Measurements from ENCODE around the gene PPP2R2B.

PPP2R2B gene

GRCh38 chr5:146599261-146599660 lies 279.3 kb downstream of the PPP2R2B start:
- Histone ChIP-seq H3K9ac (ENCODE audit: insufficient read length, low read depth) (no peak overlapping the region), H3K4me3 (ENCODE audit: insufficient read length, low read depth) (no peak overlapping the region), H3K27me3 (ENCODE audit: insufficient read depth, insufficient read length) (no peaks in the 10 kb centered on the region), H3K4me1 (ENCODE audit: insufficient read depth, insufficient read length) (no peaks in the 10 kb centered on the region), H3K36me3 (ENCODE audit: insufficient read depth, insufficient read length, low read length) (no peaks in the 10 kb centered on the region), H3K9me3 (ENCODE audit: insufficient read depth, low read length) (no peaks in the 10 kb centered on the region)
- TF ChIP-seq ZNF274 (IDR thresholded peaks at IDR 0.05; ENCODE audit: low read depth, low read length) (no peak), SUZ12 (IDR thresholded peaks at IDR 0.05; ENCODE audit: extremely low read depth, insufficient read depth, insufficient read length) (no peak), YY1 (IDR thresholded peaks at IDR 0.05; ENCODE audit: insufficient read depth, insufficient read length) (no peak)
- DNase-seq (ENCODE audit: low read depth, low spot score): no peak

- DNase-seq (ENCODE audit: low read depth, low spot score): no peak
- TF ChIP-seq ZNF274 (IDR thresholded peaks at IDR 0.05; ENCODE audit: low read depth, low read length) (no peak), SUZ12 (IDR thresholded peaks at IDR 0.05; ENCODE audit: extremely low read depth, insufficient read depth, insufficient read length) (no peak), YY1 (IDR thresholded peaks at IDR 0.05; ENCODE audit: insufficient read depth, insufficient read length) (no peak)
- Histone ChIP-seq H3K9me3 (ENCODE audit: insufficient read depth, low read length) (no peaks in the 10 kb centered on the region), H3K36me3 (ENCODE audit: insufficient read depth, insufficient read length, low read length) (no peaks in the 10 kb centered on the region), H3K9ac (ENCODE audit: insufficient read length, low read depth) (no peak overlapping the region), H3K4me1 (ENCODE audit: insufficient read depth, insufficient read length) (no peaks in the 10 kb centered on the region), H3K4me3 (ENCODE audit: insufficient read length, low read depth) (no peak overlapping the region), H3K27me3 (ENCODE audit: insufficient read depth, insufficient read length) (no peaks in the 10 kb centered on the region)
These were observed 283.5 kb downstream of the PPP2R2B start for GRCh38 chr5:146595088-146595487.

GRCh38 chr5:146592352-146592751 lies 286.2 kb downstream of the PPP2R2B start:
- Histone ChIP-seq H3K4me3 (ENCODE audit: insufficient read length, low read depth) (no peak overlapping the region), H3K9ac (ENCODE audit: insufficient read length, low read depth) (no peak overlapping the region), H3K36me3 (ENCODE audit: insufficient read depth, insufficient read length, low read length) (no peaks in the 10 kb centered on the region), H3K9me3 (ENCODE audit: insufficient read depth, low read length) (no peaks in the 10 kb centered on the region), H3K4me1 (ENCODE audit: insufficient read depth, insufficient read length) (no peaks in the 10 kb centered on the region), H3K27me3 (ENCODE audit: insufficient read depth, insufficient read length) (no peaks in the 10 kb centered on the region)
- TF ChIP-seq YY1 (IDR thresholded peaks at IDR 0.05; ENCODE audit: insufficient read depth, insufficient read length) (no peak), ZNF274 (IDR thresholded peaks at IDR 0.05; ENCODE audit: low read depth, low read length) (no peak), SUZ12 (IDR thresholded peaks at IDR 0.05; ENCODE audit: extremely low read depth, insufficient read depth, insufficient read length) (no peak)
- DNase-seq (ENCODE audit: low read depth, low spot score): no peak

- no peak overlapping the region for H3K4me3 ChIP-seq (ENCODE audit: insufficient read length, low read depth)
- H3K9ac ChIP-seq (ENCODE audit: insufficient read length, low read depth): no peak overlapping the region
- H3K27me3 ChIP-seq (ENCODE audit: insufficient read depth, insufficient read length): no peaks in the 10 kb centered on the region
- no peak for DNase-seq (ENCODE audit: low read depth, low spot score)
- TF ChIP-seq YY1 (IDR thresholded peaks at IDR 0.05; ENCODE audit: insufficient read depth, insufficient read length): no peak
- no peak for TF ChIP-seq ZNF274 (IDR thresholded peaks at IDR 0.05; ENCODE audit: low read depth, low read length)
- TF ChIP-seq SUZ12 (IDR thresholded peaks at IDR 0.05; ENCODE audit: extremely low read depth, insufficient read depth, insufficient read length): no peak
- H3K4me1 ChIP-seq (ENCODE audit: insufficient read depth, insufficient read length): no peaks in the 10 kb centered on the region
- no peaks in the 10 kb centered on the region for H3K36me3 ChIP-seq (ENCODE audit: insufficient read depth, insufficient read length, low read length)
- no peaks in the 10 kb centered on the region for H3K9me3 ChIP-seq (ENCODE audit: insufficient read depth, low read length)
These were observed 289.6 kb downstream of the PPP2R2B start for GRCh38 chr5:146589028-146589345.

- H3K36me3 ChIP-seq (ENCODE audit: insufficient read depth, insufficient read length, low read length): no peaks in the 10 kb centered on the region
- no peak for DNase-seq (ENCODE audit: low read depth, low spot score)
- no peak overlapping the region for H3K9ac ChIP-seq (ENCODE audit: insufficient read length, low read depth)
- no peaks in the 10 kb centered on the region for H3K9me3 ChIP-seq (ENCODE audit: insufficient read depth, low read length)
- TF ChIP-seq SUZ12 (IDR thresholded peaks at IDR 0.05; ENCODE audit: extremely low read depth, insufficient read depth, insufficient read length): no peak
- no peak for TF ChIP-seq YY1 (IDR thresholded peaks at IDR 0.05; ENCODE audit: insufficient read depth, insufficient read length)
- TF ChIP-seq ZNF274 (IDR thresholded peaks at IDR 0.05; ENCODE audit: low read depth, low read length): no peak
- no peaks in the 10 kb centered on the region for H3K27me3 ChIP-seq (ENCODE audit: insufficient read depth, insufficient read length)
- no peak overlapping the region for H3K4me3 ChIP-seq (ENCODE audit: insufficient read length, low read depth)
- H3K4me1 ChIP-seq (ENCODE audit: insufficient read depth, insufficient read length): no peaks in the 10 kb centered on the region
These were observed 290.1 kb downstream of the PPP2R2B start for GRCh38 chr5:146588331-146589027.

GRCh38 chr5:146586752-146587151 lies 291.8 kb downstream of the PPP2R2B start:
- TF ChIP-seq YY1 (IDR thresholded peaks at IDR 0.05; ENCODE audit: insufficient read depth, insufficient read length) (no peak), ZNF274 (IDR thresholded peaks at IDR 0.05; ENCODE audit: low read depth, low read length) (no peak), SUZ12 (IDR thresholded peaks at IDR 0.05; ENCODE audit: extremely low read depth, insufficient read depth, insufficient read length) (no peak)
- Histone ChIP-seq H3K9ac (ENCODE audit: insufficient read length, low read depth) (no peak overlapping the region), H3K9me3 (ENCODE audit: insufficient read depth, low read length) (no peaks in the 10 kb centered on the region), H3K27me3 (ENCODE audit: insufficient read depth, insufficient read length) (no peaks in the 10 kb centered on the region), H3K4me3 (ENCODE audit: insufficient read length, low read depth) (no peak overlapping the region), H3K4me1 (ENCODE audit: insufficient read depth, insufficient read length) (no peaks in the 10 kb centered on the region), H3K36me3 (ENCODE audit: insufficient read depth, insufficient read length, low read length) (no peaks in the 10 kb centered on the region)
- no peak for DNase-seq (ENCODE audit: low read depth, low spot score)

- H3K9me3 ChIP-seq (ENCODE audit: insufficient read depth, low read length): no peaks in the 10 kb centered on the region
- H3K4me3 ChIP-seq (ENCODE audit: insufficient read length, low read depth): no peak overlapping the region
- no peaks in the 10 kb centered on the region for H3K27me3 ChIP-seq (ENCODE audit: insufficient read depth, insufficient read length)
- no peak for TF ChIP-seq ZNF274 (IDR thresholded peaks at IDR 0.05; ENCODE audit: low read depth, low read length)
- no peak for TF ChIP-seq YY1 (IDR thresholded peaks at IDR 0.05; ENCODE audit: insufficient read depth, insufficient read length)
- no peak for TF ChIP-seq SUZ12 (IDR thresholded peaks at IDR 0.05; ENCODE audit: extremely low read depth, insufficient read depth, insufficient read length)
- H3K9ac ChIP-seq (ENCODE audit: insufficient read length, low read depth): no peak overlapping the region
- DNase-seq (ENCODE audit: low read depth, low spot score): no peak
- no peaks in the 10 kb centered on the region for H3K36me3 ChIP-seq (ENCODE audit: insufficient read depth, insufficient read length, low read length)
- no peaks in the 10 kb centered on the region for H3K4me1 ChIP-seq (ENCODE audit: insufficient read depth, insufficient read length)
These were observed 293.8 kb downstream of the PPP2R2B start for GRCh38 chr5:146584750-146585149.

Measured in NT2/D1 (cell line).